Measurements from ENCODE around the gene OR2F1.

The OR2F1 gene

GRCh38 chr7:143954544-143954943 is at the start of gene OR2F1:
Gene OR2F1 (plus strand): TSS chr7:143954844. CDS start chr7:143959971, 5,127 bp downstream.
- no peak for DNase-seq (ENCODE audit: low spot score)

DNA sequence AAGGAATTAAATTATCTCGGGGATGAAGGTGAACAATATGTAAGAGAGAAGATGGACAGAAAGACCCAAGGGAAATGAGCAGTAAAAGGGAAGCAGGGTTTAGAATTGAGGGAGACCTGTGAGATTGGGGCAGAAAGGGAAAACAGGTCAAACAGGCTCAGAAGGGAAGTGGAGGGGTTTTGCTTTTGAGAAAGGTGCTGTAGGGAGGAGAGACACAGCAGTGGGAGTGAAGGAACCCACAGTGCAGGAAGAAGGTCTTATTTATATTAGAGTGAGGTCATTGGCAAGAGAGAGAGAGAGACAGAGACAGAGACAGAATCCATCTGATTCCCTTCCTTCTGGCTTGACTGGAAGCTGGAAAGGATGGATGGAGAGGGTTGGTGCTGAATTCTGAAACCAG is 49.1 kb upstream of the OR2F1 start:
- DNase-seq (ENCODE audit: low spot score) = no peak

GRCh38 chr7:143906151-143906550 is 48.5 kb upstream of the OR2F1 start:
- no peak for DNase-seq (ENCODE audit: low spot score)

DNA sequence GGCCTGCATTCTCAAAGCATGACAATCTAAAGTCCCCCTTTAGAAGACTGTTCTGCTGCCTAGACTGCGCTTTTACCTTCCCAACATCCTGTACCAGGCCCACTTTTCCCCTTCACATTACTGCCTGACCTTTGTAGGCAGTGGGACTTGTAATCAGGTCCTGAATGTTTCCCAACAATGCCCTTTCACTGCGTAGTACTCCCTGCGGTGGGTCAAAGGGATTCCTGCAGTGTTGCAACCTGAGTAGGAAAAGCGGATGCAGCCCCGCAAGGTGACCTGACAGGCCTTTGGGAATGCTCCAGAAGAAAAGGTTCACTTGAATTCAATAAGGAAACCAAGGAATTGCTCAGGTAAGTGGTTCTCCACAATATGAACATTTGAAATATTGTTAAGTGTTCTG is 47.7 kb upstream of the OR2F1 start:
- no peak for DNase-seq (ENCODE audit: low spot score)

- no peak for DNase-seq (ENCODE audit: low spot score)
These were observed 46.5 kb upstream of the OR2F1 start for GRCh38 chr7:143908120-143908519.

- DNase-seq (ENCODE audit: low spot score) = no peak
These were observed 44.8 kb upstream of the OR2F1 start for GRCh38 chr7:143909863-143910262.

DNA sequence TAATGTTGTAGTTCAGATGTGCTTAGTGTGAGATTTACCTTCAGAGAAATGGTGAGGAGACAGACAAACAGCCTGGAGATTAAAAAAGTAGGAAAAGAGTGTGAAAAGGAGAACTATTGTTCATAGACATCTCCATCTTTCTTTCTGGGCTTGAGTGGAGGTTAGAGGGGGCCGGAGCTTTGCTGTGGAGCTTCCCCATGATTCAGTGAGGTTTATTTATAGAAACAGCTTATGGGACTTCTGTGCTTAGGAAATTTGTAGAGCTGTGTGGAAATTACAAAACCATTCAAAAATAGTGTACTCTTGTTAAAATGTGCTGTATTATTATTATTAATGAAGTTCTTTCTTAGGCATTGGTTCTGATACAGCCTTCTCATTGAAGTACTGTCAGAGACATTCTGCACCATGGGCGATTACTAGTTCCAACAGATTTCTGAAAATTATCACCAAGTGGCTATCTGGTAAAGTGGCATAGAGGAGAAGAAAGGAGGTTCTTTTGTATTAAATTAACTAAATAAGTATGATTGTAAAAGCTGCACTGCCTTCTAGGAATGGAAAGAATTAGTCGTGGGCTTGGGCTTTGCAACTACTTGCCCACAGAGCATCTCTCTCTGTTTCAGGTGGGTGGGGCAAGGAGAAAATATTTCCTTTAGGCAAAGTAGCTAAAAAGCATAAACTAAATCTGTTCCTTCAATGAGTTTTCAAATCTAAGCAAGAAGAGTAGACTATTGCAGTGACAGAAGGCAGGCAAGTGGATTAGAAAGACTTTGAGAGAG is 44.0 kb upstream of the OR2F1 start:
- DNase-seq (ENCODE audit: low spot score) = no peak

DNA sequence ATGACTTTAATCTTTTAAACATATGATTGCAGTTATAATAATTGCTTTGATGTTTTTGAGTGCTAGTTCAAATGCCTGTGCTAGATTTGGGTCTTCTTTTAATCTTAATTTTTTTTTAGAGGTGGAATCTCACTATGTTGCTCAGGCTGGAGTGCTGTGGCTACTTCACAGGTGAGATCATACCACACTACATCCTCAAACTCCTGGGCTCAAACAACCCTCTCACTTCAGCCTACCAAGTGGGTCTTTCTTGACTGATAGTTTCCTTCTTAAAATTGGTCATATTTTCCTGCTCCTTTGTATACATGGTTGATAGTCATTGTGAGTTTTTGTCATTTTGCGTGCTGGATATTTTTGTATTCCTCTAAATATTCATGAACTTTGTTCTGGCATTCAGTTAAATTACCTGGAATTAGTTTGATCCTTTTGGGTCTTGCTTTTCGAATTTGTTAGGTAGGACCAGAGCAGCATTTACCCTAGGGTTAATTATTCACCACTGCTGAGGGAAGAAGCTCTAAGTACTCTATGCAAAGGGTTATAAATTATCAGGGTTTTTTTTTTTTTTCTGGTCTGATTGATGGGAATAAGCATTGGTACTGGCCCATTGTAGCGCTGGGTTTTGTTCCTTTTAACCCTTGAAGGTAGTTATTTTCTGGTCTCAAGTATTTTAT is 40.6 kb upstream of the OR2F1 start:
- DNase-seq (ENCODE audit: low spot score) = no peak

- DNase-seq (ENCODE audit: low spot score) = no peak
These were observed 39.5 kb upstream of the OR2F1 start for GRCh38 chr7:143914938-143915652.

- DNase-seq (ENCODE audit: low spot score) = no peak
These were observed 29.8 kb upstream of the OR2F1 start for GRCh38 chr7:143924851-143925250.

GRCh38 chr7:143929224-143929920 is 25.3 kb upstream of the OR2F1 start:
- DNase-seq (ENCODE audit: low spot score) = no peak

DNA sequence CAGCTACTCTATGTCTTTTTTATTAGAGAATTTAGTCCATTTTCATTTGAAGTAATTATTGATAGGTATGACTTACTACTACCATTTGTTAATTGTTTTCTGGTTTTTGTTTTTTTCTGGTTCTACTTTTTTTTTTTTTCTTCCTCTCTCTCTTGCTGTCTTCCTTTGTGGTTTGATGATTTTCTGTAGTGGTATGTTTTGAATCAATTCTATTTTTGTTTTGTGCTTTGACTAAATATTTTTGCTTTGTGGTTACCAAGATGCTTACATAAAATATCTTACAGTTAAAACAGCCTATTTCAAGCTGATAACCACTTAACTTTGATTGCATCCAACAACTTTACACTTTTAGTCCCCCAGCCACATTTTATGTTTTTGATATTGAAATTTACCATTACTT is 22.9 kb upstream of the OR2F1 start:
- no peak for DNase-seq (ENCODE audit: low spot score)

- DNase-seq (ENCODE audit: low spot score) = no peak
These were observed 19.9 kb upstream of the OR2F1 start, which contains the start of gene OR2F2 for GRCh38 chr7:143934526-143935325. Gene OR2F2 (plus strand): TSS chr7:143935233. CDS start chr7:143935233, 0 bp downstream.

DNA sequence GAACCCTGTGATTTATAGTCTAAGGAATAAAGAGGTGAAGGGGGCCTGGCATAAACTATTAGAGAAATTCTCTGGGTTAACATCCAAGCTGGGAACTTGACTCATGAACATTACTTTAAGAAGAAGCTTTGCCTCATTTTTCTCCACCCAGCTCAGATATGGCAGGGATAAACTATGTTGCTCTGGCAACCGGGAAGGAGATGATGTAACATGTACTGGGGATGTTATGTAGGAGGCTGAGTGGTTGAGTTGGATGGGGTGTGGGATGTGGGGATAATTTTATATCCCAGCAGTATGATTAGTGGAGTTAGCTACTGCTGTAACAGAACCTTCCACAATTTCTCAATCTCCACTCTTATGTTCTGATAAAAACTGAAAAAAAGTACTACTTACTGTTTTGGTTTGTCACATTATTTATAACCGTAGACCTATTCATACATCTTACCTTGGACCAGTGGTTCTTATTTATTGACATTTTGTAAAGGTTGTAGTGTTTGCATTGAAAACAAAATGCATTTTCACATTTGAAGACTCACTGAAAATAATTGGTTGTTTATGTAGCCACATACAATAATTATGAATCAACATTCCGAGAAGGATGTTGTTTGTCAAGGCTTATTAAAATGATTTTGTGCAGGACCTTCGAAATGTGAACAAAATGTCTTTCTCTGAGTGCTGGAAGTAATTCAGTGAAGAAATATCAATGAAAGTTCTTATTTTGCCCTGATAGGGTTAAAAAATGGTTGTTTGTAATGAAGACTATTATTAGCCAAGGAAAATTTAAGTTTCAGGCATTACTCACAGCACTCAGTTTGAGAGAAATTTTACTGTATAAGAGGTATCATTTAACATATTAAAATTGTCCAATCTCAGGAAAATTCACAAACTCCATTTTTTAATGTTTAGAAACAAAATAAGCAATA is 18.3 kb upstream of the OR2F1 start:
- no peak for DNase-seq (ENCODE audit: low spot score)

DNA sequence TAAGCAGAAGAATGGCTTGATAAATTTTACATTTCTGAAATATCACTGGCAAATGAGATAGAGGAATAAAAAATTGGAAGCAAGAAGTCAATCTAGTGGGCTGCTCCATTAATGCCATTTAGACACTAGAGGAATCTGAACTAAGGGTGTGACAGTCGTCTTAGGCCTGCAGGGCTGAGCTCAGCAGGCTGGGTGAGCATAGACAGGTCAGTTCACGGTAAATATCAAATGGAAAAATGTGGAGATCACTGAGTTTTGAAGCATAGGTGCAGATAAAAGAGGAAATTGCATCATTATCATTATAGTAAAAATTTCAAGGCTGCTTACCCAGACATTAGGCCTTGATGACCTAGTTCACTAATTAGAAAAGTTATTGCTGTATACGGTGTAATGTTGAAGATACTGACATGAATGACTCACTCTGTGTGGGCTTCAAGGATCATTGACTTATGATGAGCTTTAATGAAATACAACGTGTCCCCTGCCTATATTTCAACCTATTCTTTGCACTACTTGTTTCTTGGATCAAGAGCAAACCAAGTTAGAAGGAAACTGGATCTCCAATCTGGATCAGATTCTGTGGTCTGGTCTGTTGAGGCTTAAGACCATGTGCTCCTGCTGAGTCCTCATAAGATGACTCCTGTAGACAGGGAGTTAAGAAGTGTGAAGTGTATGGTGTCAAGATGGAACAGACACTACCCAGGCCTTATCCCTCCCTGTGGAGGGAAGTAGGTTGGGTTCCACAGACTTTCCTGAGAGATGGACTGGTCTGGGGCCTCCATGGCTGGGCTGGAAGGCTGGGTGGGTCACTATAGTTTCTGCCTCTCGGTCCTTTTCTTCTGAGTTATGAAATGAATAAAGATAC is 16.0 kb upstream of the OR2F1 start:
- no peak for DNase-seq (ENCODE audit: low spot score)

DNA sequence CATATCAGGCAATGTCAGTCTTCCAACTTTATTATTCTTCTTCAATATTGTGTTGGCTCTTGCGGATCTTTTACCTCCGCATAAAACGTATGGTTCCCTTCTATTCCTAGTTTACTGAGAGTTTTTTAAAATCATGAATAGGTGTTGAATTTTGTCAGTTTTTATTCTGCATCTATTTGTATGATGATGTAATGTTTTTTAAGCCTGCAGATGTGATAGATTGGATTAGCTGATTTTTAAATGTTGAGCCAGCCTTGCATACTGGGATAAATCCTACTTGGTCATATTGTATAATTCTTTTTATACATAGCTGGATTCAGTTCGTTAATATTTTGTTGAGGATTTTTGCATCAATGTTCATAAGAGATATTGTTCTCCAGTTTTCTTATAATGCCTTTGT is 9.2 kb upstream of the OR2F1 start:
- no peak for DNase-seq (ENCODE audit: low spot score)

DNA sequence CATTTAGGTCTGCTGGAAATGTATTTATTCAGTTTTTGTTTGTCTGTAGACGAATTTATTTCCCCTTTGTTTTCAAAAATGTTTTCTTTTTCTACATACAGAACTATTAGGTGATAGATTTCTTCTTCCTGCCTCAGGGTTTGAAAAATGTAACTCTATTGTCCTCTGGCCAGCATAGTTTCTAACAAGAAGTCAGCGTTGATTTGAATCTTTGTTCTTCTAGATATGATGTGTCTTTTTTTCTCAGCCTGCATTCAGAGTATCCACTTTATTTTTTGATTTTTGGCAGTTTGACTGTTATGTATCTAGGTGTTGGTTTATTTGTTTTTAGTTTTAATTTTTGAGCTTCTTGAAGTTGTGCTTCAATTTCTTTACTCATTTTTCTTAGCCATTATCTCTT is 7.5 kb upstream of the OR2F1 start:
- DNase-seq (ENCODE audit: low spot score) = no peak

DNA sequence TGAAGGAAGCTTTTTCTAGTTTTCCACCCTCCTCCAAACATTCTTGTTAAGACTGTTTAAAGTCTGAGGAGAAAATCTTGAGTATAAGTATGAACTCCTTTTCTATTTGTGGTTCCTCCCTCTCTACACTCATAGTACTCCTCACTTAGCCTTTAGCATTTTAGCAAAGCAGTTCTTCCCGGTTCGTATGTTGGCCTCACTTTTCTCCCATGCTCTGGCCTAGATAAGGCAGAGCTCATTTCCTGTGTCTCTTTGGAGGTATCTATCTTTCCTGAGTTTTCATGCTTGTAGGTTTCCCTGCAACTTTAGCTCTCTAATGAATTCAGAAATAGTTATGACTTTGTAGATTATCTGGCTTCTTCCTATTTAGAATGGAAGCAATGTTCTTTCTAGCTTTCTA is 5.9 kb upstream of the OR2F1 start:
- no peak for DNase-seq (ENCODE audit: low spot score)

DNA sequence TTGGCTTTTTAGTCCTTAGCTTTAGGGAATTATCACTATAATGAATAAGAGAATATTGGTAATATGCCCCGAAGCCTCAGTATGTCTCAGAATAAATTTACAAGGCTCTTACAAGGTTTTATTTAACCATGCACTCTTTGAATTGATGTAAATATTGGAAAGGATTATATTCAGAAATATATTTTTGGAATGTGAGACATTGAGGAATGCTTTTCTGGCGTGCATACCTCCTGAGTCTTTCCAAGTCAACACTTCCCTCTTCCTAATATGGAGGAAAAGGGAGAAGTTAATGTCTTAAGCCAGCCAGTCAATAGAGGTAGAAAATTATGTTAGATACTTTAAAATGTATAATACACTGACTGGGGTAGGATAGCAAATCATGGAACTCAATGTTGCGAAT is 1.2 kb upstream of the OR2F1 start:
- no peak for DNase-seq (ENCODE audit: low spot score)

Measured in CD4-positive, alpha-beta T cell treated with Interleukin-2 at 100 ng/mL for 4 hours (primary cell).